ENCODE measurements around the gene SLC35G6.

SLC35G6 gene

DNA sequence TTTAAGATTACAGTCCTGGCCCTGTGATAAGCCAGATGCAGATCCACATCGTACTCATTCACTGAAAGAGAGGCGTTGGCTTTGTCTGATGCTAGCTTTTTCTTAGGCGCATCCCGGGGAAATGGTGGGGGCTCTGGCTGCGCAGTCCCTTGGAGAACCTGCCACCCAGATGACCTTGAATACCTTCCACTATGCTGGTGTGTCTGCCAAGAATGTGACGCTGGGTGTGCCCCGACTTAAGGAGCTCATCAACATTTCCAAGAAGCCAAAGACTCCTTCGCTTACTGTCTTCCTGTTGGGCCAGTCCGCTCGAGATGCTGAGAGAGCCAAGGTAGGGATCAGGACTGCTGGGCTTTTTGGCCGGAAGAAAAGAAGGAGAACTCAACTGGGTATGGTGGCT, 26.9 kb downstream of the SLC35G6 start:
- no peak for DNase-seq

- no peak for DNase-seq
Measured at GRCh38 chr17:7508846-7509245, 27.6 kb downstream of the SLC35G6 start.

DNA sequence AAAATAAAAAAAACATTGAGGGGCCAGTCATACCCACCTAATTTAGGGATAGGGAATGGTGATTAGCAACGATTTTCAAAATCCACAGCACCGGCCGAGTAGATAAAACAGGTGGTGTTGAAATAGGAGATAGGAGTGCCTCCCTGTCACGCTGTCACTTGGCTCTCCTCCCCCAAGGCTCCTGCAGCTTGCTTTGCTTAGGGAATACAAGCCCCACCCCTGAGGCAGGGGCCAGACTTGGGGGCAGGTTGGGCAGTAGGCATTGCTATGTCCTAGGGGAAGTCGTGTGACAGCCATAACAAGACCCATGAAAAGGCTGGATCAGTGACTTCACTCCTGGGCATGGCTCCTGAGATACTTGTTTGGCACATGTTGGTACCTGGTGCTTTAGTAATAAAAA, 28.7 kb downstream of the SLC35G6 start:
- no peak for DNase-seq

GRCh38 chr17:7511108-7511507, 29.9 kb downstream of the SLC35G6 start:
- no peak for DNase-seq

DNA sequence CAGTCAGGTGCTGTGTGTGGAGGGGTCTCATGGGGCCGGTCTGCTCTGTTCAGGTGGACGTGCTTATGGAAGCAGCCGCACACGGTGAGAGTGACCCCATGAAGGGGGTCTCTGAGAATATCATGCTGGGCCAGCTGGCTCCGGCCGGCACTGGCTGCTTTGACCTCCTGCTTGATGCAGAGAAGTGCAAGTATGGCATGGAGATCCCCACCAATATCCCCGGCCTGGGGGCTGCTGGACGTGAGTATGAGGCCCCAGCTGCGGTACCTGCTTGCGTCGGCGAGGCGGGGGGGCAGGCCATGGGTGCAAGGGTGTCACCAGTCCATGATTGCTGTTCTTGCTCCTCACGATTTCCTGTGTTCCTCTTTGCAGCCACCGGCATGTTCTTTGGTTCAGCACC, 30.9 kb downstream of the SLC35G6 start:
- no peak for DNase-seq

DNA sequence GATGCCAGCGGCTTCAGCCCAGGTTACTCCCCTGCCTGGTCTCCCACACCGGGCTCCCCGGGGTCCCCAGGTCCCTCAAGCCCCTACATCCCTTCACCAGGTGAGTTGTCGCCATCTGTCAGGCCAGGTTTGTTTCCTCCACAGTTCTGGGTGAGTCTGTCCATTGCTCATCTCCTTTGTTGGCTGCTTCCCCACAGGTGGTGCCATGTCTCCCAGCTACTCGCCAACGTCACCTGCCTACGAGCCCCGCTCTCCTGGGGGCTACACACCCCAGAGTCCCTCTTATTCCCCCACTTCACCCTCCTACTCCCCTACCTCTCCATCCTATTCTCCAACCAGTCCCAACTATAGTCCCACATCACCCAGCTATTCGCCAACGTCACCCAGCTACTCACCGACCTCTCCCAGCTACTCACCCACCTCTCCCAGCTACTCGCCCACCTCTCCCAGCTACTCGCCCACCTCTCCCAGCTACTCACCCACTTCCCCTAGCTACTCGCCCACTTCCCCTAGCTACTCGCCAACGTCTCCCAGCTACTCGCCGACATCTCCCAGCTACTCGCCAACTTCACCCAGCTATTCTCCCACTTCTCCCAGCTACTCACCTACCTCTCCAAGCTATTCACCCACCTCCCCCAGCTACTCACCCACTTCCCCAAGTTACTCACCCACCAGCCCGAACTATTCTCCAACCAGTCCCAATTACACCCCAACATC, 31.7 kb downstream of the SLC35G6 start:
- DNase-seq: no peak

DNA sequence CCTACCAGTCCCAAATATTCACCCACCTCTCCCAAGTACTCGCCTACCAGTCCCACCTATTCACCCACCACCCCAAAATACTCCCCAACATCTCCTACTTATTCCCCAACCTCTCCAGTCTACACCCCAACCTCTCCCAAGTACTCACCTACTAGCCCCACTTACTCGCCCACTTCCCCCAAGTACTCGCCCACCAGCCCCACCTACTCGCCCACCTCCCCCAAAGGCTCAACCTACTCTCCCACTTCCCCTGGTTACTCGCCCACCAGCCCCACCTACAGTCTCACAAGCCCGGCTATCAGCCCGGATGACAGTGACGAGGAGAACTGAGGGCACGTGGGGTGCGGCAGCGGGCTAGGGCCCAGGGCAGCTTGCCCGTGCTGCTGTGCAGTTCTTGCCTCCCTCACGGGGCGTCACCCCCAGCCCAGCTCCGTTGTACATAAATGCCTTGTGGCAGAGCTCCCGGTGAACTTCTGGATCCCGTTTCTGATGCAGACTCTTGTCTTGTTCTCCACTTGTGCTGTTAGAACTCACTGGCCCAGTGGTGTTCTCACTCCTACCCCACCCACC, 32.7 kb downstream of the SLC35G6 start:
- no peak for DNase-seq

DNA sequence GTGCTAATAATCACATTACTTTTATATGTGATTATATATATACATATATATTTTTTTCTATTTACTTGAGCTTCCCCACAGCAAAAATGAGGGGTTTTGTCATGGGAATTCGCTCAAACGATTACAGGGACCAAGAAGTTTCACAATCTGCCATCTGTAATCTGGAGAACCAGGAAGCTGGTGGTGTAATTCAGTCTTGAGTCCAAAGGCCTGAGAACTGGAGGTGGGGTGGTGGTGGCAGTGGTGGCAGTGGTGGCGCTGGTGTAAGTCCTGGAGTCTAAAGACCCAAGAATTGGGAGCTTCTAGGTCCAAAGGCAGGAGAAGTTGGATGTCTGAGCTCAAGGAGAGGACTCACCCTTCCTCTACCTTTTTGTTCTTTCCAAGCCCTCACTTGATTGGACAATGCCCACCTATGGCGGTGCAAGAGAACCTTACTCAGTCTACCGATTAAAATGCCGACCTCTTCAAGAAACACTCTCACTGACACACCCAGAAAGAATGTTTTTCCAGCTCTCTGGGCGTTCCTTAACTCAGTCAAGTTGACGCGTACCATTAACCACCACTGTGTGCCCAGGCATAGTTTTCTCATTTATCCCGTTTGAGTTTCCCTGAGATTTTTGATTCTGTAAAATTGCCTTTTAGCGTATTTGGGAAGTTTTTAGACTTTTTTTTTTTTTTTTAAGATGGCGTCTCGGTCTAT, 34.8 kb downstream of the SLC35G6 start:
- DNase-seq: no peak

GRCh38 chr17:7523033-7523432, 41.8 kb downstream of the SLC35G6 start:
- peak; percentile 40 to 44 for DNase-seq

- no peak for DNase-seq
Measured at GRCh38 chr17:7528842-7529241, 47.6 kb downstream of the SLC35G6 start.

- DNase-seq: no peak
Measured at GRCh38 chr17:7530023-7530900, 49.0 kb downstream of the SLC35G6 start.
